SH-SY5Y (cell line): ENCODE results near the gene IRF4.

Source experiments
- GATA2 ChIP-seq: IDR thresholded peaks from 2 replicates; pipeline ENCODE4 v1.6.1; 2011; ENCODE audit warnings: mild to moderate bottlenecking, low read depth, low read length
- GATA3 ChIP-seq: IDR thresholded peaks from 2 replicates; pipeline ENCODE4 v1.6.1; 2011; ENCODE audit warnings: low read depth, mild to moderate bottlenecking, low read length, moderate library complexity

DNA sequence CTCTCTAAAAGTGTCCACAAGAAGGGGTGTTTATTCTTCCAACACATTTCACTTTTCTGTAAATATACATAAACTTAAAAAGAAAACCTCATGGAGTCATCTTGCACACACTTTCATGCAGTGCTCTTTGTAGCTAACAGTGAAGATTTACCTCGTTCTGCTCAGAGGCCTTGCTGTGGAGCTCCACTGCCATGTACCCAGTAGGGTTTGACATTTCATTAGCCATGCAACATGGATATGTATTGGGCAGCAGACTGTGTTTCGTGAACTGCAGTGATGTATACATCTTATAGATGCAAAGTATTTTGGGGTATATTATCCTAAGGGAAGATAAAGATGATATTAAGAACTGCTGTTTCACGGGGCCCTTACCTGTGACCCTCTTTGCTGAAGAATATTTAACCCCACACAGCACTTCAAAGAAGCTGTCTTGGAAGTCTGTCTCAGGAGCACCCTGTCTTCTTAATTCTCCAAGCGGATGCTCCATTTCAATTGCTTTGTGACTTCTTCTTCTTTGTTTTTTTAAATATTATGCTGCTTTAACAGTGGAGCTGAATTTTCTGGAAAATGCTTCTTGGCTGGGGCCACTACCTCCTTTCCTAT, 17.9 kb downstream of the IRF4 start:
- TF ChIP-seq GATA3: no peak
- TF ChIP-seq GATA2: no peak
